DOHH2 (cell line): ENCODE data around the gene CHCHD6.

Experiments
- EZH2phosphoT487 ChIP-seq: fragments of 200-600 bp; sonication (generic); IDR thresholded peaks from 2 replicates; pipeline ENCODE4 v1.6.1; 2017; ENCODE audit warnings: borderline replicate concordance, mild to moderate bottlenecking, antibody characterized with exemption, low read length, moderate library complexity, mixed read lengths
- TF ChIP-seq, protein P1 (sequence below): fragments of 200-600 bp; sonication (generic); IDR thresholded peaks from one replicate; pipeline ENCODE4 v1.5.1; 2014; ENCODE audit warnings: antibody characterized with exemption, mild to moderate bottlenecking, low read depth, low read length; ENCODE audit not compliant: poor library complexity, severe bottlenecking

DNA sequence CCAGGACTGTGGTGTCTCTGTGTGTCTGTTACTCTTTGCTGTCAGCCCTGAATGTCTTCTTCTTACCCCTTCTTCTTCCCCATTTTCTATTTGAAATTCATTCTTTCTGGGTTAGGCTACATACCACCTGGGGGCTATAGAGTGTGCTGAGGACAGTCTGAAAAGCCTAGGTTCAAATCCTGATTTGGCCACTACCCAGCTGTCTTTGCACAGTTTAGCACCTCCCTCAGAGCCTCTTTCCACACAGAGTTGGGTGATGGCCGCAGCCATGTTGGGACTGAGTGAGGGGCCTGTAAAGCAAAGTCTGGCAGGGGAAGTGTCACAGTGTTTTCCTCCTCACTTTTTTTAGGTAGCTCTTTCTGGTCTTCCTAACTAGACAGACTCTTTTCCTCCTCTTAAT lies 113.7 kb downstream of the CHCHD6 start:
- TF ChIP-seq, protein P1, sequence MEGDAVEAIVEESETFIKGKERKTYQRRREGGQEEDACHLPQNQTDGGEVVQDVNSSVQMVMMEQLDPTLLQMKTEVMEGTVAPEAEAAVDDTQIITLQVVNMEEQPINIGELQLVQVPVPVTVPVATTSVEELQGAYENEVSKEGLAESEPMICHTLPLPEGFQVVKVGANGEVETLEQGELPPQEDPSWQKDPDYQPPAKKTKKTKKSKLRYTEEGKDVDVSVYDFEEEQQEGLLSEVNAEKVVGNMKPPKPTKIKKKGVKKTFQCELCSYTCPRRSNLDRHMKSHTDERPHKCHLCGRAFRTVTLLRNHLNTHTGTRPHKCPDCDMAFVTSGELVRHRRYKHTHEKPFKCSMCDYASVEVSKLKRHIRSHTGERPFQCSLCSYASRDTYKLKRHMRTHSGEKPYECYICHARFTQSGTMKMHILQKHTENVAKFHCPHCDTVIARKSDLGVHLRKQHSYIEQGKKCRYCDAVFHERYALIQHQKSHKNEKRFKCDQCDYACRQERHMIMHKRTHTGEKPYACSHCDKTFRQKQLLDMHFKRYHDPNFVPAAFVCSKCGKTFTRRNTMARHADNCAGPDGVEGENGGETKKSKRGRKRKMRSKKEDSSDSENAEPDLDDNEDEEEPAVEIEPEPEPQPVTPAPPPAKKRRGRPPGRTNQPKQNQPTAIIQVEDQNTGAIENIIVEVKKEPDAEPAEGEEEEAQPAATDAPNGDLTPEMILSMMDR, result no peak
- no peak for TF ChIP-seq EZH2phosphoT487
